M059J (cell line): ENCODE data around the gene TFDP1. TPM values are rescaled to one million over a fixed set of nuclear protein-coding genes. Genes with fewer than 3 reads are reported as not detected.

Source experiments
- DNase-seq: peaks from one replicate; pipeline ENCODE4 v3.0.0-alpha.2; 2012; ENCODE audit warnings: low read depth
- total RNA-seq: library from RNA; depleted of rRNA; stranded (reverse); fragments of >200 nt; shearing (Covaris generic); gene quantifications from 2 replicates; pipeline ENCODE4 v1.2.3, GENCODE V29; 2014

TFDP1 gene
- total RNA-seq, 1 experiment from 2014 or later: 116 TPM

DNA sequence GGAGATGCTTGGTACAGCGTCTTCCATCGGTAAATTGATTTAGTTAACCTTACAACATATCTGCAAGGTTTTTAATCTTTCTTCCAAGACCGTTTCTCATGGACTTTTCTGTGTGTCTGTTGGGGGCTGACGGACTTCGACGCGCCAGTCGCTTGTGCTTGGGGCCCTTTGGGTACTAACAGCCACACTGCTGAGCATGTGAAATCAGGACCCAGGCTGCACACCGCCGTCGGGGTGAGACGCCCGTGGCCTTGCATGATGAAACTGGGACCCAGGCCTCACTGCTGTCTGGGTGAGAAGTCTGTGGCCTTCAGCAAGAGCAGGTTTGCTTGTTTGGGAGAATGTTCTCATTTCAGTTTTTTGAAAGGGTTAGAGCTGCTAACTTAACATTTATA lies 63.7 kb downstream of the TFDP1 start:
- DNase-seq: no peak

DNA sequence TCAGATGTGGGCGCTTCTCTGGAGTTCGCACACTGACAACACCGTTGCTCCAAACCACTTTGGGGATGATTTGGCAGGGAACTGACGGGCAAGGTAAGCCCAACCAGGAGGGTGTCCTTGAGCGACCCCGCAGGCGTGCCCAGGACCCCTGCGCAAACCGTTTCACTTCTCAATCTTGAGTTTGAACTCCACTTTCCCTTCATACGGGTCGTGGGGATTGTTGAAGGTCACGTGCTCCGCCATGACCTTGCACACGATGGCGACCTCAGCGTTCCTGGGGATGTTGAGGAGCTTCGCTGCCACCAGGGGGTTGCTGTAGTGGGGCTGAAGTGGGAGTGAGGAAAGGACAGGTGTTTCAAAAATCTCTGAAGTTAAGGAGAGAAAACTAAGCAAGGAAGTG lies 64.7 kb downstream of the TFDP1 start:
- no peak for DNase-seq

- no peak for DNase-seq
Observed at GRCh38 chr13:113650275-113650674, 65.7 kb downstream of the TFDP1 start.

DNA sequence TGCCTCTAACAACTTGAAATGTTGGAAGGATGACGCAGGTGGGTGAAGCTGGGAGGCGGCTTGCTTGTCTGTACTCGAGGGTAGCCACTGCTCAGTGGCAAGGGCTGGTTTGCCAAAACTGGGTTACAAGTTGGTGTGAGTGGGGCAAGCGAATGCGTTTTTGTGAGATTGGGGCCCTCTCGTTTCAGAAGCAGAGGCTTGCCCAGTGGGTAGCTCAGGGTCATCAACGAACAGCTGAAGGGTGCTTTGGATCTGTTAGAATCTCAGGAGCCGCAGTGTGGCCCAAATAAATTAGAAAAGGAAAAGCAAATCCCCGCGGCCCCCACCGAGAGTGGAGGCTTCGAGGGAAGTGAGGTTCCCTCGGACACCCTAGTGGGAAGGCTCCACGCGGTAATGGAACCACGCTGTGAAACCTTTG lies 66.2 kb downstream of the TFDP1 start:
- DNase-seq: no peak

DNA sequence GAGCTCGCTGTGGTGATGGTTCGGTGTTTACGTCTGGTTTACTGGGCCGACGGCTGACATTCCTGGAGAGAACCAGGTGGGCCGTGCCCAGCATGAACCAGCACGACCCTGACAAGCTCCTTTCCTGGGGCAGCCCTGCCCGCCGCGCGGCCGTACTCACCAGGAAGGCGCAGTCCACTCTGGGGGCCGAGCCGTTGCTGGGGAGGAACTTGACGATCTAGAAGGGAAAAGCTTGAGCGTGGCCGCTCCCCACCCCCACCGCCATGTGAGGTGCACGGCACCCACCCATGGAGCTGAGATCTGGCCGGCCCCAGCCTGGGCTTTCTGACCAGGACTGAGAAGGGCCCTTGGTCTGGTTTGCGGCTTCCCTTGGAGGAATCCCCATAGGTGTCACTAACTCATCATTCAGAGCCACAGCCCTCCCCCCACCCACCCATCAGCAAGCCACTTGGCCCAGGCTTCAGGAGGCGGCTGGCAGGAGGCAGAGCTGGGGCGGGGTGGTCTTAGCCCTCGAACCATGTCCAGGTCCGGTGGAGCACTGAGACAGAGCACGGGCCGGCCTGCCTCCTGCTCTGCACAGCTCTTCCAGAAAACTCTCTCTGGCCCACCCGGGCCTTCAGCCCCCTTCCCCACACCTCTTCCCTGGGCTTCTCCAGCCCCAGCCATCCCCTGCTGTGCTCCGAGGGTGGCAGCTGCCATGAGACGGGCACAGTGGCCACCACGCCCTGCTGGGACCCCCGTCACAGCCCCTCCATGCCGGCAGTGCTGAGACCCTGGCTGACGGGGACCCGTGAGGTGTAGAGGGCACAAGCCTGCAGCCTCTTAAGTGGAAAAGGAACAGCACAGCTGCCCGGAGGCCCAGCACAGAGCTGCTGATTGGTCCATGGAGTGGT lies 67.2 kb downstream of the TFDP1 start:
- no peak for DNase-seq

GRCh38 chr13:113652404-113653263 lies 68.1 kb downstream of the TFDP1 start:
- DNase-seq: no peak

GRCh38 chr13:113653264-113654174 lies 69.0 kb downstream of the TFDP1 start:
- no peak for DNase-seq

GRCh38 chr13:113654175-113654560 lies 69.6 kb downstream of the TFDP1 start:
- DNase-seq: no peak

GRCh38 chr13:113654591-113655345 lies 70.2 kb downstream of the TFDP1 start:
- no peak for DNase-seq

DNA sequence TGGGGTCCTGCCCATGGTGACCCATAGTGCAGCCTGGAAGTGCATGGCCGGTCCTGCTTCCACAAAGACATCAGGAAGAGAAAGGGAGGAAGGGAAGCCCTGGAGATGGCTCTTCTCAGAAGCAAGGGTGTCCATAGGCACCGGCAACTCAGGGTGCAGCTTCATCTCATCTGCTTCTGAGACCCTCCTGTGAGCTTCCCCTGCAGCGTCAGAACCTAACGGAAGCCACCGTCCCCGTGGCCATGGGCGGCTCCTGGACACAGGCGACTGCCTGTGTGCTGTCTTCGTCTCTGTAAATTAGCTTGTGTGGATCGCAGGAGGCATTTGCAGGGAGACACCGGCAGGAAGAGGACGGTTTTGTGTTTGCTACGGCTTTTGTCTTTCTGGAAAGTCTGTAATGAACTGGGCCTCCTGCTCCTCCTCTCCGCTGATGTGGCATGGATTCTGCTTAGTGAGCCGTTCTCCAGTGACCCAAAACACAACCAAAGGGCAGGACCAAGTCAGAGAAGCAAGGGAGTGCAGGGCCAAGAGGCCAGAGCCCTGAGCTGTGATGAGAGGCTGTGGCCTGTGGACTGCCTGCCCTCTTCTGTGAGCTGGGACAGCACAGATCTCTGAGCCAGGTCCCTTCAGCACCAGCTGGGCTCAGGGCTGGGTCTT lies 70.9 kb downstream of the TFDP1 start:
- DNase-seq: no peak

- DNase-seq: no peak
Observed at GRCh38 chr13:113656003-113656588, 71.5 kb downstream of the TFDP1 start.

- DNase-seq: no peak
Observed at GRCh38 chr13:113656831-113657671, 72.5 kb downstream of the TFDP1 start.

GRCh38 chr13:113657851-113658741 lies 73.5 kb downstream of the TFDP1 start, which contains the start of gene ATP4B:
Gene ATP4B, minus strand, starts transcription at chr13:113658198. Its CDS starts 54 bp downstream, at chr13:113658144.
- no peak for DNase-seq

- no peak for DNase-seq
Observed at GRCh38 chr13:113658836-113659235, 74.3 kb downstream of the TFDP1 start.

DNA sequence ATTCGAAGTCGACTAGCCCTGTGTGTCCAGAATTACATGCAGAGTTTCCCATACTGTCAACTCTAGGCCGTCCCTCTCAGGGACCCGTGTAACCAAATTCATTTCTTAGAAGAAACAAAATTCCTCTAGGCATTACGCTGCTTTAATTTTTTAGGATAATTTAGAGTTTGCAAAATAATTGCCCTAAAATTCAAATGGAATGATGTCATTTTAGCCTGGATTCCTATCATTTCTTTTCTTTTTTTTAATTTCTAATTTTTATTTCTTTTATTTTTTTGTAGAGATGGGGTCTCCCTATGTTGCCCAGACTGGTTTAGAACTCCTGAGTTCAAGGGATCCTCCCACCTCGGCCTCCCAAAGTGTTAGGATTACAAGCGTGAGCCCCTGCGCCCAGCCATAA lies 74.8 kb downstream of the TFDP1 start:
- DNase-seq: no peak

DNA sequence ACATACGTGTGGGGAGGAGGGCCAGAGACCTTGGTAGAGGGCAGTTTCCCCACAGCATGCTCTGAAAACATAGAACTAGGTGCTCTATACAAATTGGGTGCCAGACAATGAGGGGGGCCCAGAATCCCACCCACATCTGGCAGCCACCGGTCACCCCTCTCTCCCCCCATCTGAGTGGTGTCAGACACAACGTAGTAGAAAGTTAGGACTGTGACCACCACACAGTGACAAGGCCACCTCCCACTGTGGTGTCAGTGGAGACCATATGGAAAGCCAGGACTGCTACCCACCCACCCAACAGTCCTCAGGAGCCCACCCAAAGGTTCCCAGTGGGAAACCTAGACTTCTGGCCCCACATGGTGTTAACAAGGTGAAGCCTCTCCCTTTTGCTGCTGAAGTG lies 75.5 kb downstream of the TFDP1 start:
- no peak for DNase-seq

DNA sequence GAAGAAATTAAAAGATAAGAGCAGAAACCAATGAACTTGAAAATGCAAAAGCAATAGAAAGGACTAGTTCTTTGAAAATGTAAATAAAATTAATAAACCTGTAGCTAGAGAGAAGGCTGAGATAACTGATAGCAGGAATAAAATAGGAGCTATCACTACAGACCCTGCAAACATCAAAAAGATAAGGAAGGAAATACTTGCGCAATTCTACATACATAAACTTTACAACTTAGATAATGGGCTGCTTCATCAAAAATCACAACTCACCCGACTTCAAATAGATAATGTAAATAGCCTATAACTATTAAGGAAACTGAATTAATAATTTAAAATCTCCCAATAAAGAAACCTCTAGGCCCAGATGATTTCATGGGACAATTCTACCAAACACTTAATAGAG lies 77.0 kb downstream of the TFDP1 start:
- no peak for DNase-seq

DNA sequence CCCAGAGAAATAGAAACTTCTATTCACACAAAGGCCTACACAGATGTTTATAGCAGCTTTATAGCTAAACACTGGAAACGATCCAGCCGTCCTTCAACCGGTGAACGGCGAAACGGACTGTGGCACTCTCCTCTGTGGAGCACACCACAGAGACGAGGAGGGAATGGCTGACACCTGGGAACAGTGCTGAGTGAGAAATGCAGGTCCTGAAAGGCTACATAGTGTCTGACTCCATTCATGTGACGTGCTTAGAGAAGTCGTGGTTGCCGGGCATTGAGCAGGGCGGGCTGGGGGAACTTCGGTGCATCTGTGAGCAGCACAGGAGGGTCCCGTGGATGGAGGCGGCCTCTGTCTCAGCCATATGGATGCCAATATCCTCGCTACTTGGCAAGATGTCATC lies 79.4 kb downstream of the TFDP1 start:
- no peak for DNase-seq
